ENCODE data around the gene HEXA.

HEXA gene

DNA sequence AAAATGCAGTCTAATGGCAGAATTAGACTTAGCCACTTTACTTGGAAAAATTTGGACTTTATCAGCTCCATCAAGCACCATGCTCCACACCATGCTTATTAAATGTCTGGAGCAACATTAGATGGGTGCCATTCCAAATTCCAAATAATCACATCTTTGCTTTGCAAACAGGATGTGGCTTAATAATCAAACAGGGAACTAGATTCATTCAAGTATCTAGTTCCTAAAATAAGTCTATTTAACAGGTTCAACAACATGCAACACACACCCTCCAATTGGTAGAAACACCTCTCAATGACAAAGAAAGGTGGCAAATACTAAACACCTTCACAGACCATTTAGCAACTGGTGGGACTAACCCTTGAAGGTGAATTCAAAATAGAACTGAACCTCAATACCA lies 3.5 kb downstream of the HEXA start:
- no peak for DNase-seq

DNA sequence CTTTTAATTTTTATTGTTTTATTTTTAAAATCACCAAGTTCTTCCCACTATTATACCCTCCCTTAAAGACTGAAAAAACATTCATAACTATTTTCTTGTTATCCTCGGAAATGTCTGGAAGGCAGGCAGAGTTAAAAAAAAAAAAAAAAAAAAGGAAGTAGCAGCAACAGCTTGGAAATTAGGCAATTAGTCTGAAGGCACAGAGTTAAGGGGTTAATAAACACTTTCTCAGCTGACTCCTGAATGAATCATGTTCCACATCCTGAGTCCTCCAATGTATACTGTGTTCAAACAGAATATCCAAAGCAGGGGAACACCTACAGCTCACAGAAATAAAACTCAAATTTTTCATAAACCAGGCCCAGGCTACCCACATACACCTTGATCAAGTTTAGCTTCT lies 5.8 kb downstream of the HEXA start:
- no peak for DNase-seq

- peak; percentile 46 for DNase-seq
Measured at GRCh38 chr15:72368899-72369298, 6.9 kb downstream of the HEXA start.

- DNase-seq = no peak
Measured at GRCh38 chr15:72368325-72368724, 7.5 kb downstream of the HEXA start.

GRCh38 chr15:72365844-72366243 lies 10.0 kb downstream of the HEXA start:
- peak; percentile 37 for DNase-seq

DNA sequence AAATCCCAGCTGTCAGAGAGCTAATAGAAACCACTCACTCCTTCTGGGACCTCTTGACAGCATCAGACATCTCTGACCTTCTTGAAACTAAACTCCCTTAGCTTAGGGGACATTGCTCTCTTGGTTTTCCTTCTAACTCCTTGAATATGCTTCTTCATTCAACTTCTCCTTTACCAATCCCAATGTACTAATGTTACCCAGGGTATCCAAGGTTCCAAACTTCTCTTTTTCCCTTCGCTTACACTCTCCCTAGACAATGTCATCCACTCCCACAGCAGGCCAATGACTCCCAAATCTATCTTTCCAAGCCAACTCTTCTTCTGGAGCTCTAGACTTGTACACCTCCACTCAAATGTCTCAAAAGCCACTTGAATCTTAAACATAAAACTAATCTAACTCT lies 14.6 kb downstream of the HEXA start:
- DNase-seq = no peak

- DNase-seq = no peak
Measured at GRCh38 chr15:72358650-72359171, 17.1 kb downstream of the HEXA start.

- no peak for DNase-seq
Measured at GRCh38 chr15:72358121-72358520, 17.7 kb downstream of the HEXA start.

DNA sequence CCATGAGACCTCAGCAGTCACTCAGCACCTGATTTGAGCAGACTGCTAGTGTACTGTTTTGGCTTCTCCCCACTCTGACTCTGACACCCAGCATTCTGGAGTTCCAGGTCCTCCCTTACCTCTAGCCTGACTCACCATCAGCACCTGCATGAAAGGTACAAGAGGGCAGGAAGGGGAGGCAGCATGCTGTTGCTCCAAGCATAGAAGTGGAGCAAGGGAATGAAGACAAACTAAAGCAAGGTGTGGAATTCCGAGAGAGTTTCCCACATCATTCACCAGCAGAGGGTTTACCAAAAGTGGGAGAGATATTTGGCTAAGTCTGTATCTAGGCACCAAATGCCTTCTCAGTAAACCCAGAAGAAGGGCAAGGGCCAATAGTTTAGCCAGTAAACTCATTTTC lies 21.3 kb downstream of the HEXA start:
- DNase-seq = no peak

DNA sequence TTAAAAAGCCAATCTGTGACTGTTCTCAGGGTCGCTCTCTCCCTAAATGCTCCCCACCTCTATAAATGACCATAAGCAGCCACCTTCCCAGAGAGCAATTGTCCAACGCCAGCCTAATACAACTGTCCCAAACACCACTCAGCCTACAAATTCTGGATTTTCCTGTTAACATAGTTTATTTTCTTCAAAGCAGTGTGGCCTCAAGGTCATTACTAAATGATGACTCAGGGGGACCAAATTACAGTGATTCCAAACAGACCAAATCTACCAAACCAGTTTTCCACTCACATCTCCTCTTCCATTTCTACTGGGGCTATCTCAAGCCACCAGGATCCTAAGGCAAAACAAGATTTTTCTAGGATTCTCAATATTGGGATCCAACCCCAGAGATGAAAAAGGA lies 22.5 kb downstream of the HEXA start:
- DNase-seq = no peak

DNA sequence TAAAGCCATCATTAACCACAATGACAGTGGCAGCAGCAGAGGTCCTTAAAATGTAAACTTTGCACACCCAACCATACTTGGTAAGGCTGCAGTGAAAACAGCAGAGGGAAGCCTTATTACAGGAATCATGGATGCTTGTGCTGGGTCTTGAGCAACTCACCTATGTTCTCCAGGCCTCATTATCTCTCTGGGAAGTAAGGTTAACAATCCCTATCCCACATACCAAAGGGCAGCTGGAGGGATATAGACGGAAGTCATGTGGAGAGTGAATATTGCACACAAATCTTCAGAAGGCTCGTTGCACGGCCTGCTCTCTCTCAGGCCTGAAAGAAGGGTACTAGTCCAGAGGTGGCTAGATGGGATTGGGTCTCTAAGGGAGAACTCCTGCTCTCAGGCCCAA lies 30.0 kb downstream of the HEXA start:
- no peak for DNase-seq

DNA sequence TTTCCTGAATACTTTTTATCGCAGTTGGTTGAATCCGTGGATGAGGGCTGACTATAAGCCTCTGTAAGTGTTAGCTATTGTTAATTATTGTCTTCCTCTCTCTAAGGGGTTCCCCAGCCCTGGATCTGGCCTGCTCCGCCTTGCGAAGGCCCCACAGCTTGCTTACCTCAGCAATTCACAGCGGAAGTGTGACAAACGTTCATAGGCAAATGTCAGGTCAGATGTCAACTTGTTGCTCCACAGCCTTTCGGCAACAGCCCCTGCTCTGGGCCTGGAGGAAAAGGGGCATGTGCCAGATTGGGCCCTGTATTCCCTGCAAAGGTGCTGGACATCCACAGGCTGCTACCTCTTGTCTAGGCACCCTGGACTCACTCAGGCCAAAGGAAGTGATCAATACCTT lies 30.5 kb downstream of the HEXA start:
- no peak for DNase-seq

- no peak for DNase-seq
Measured at GRCh38 chr15:72344602-72345001, 31.2 kb downstream of the HEXA start.

DNA sequence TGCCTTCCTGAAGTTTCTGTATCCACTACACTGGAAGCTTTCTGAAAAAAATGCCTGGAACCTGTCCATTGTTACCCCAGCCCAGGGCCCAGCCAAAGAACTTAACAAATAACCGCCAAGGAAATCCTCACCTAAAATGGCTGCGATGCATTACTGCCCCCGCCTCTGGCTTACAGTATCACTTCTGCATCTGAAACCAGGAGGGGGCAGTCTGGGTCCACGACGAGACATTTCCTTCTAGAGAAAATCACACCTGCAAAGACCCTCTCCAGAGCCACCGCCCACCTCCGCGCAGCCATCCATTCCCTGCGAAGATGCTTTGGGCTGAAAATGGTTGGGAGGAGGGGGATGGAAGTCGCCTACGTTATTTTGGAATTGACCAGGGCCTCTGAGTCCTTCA lies 33.4 kb downstream of the HEXA start:
- peak; percentile 48 for DNase-seq

DNA sequence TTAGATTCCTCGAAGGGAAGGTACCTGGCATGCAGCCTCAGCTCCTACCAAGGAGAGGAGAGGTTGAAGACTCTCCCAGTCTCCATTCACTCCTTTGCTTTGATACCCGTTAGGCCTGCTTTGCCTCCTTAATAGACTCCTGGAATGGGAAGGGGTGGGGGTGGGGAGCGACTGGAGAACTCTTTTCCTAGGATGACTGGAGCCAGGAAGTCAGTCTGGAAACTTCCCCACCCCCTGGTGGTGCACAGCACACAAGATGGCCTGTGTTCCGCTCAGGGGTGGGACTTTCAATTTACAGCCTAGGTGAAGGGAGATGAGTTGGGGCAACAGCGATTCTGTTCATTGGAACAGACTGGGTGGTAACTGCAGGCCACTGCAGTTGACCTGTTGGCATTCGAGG lies 34.5 kb downstream of the HEXA start:
- DNase-seq = no peak

DNA sequence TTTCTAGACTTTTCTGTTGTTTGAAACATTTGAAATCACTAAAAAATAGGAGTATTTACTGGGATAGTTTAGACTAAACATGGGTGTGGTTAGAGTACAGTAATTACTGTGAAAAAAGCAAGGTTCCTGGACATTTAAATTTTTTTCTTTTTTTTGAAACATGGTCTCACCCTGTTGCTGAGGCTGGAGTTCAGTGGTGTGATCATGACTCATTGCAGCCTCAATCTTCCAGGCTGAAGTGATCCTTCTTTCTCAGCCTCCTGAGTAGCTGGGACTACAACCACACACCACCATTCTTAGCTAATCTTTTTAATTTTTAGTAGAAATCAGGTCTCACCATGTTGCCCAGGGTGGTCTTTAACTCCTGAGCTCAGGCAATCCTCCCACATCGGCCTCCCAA lies 35.4 kb downstream of the HEXA start:
- DNase-seq = no peak

GRCh38 chr15:72339777-72340177 lies 36.0 kb downstream of the HEXA start:
- peak; percentile 52 for DNase-seq

GRCh38 chr15:72338617-72339321 lies 37.0 kb downstream of the HEXA start:
- DNase-seq = no peak

GRCh38 chr15:72338148-72338547 lies 37.7 kb downstream of the HEXA start:
- DNase-seq = no peak

DNA sequence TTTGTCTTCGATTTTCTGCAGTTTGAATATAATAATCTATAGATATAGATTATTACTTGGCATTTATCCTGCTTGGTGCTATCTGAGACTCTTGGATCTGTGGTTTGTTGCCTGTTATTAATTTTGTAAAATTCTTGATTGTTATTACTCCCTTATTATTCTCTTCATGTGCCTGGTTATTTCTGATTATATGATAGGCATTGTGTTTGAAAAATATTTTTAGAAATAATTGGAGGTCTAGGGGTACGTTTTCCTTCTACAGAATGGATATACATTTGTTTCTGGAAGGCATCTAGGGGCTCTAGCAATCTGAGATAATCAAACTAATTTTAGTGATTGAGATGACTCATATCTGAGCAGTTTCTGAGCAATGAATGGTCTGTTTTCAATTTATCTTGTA lies 41.0 kb downstream of the HEXA start:
- no peak for DNase-seq

- DNase-seq = no peak
Measured at GRCh38 chr15:72331021-72331420, 44.8 kb downstream of the HEXA start.

DNA sequence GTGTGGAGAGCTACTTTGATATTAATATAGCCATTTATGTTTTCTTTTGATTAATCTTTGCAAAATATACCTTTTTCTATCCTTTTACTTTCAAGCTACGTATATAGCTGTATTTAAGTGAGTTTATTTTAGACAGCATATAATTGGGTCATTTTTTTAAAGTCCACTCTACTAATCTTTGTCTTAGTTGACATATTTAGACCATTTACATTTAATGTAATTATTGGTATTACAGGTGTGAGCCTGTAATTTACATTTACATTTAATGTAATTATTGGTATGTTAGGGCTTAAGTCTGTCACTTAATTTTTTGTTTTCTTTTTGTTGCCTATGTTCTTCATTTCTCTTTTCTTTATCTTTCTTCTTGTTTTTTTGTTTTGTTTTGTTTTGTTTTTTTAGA lies 52.1 kb downstream of the HEXA start:
- no peak for DNase-seq

DNA sequence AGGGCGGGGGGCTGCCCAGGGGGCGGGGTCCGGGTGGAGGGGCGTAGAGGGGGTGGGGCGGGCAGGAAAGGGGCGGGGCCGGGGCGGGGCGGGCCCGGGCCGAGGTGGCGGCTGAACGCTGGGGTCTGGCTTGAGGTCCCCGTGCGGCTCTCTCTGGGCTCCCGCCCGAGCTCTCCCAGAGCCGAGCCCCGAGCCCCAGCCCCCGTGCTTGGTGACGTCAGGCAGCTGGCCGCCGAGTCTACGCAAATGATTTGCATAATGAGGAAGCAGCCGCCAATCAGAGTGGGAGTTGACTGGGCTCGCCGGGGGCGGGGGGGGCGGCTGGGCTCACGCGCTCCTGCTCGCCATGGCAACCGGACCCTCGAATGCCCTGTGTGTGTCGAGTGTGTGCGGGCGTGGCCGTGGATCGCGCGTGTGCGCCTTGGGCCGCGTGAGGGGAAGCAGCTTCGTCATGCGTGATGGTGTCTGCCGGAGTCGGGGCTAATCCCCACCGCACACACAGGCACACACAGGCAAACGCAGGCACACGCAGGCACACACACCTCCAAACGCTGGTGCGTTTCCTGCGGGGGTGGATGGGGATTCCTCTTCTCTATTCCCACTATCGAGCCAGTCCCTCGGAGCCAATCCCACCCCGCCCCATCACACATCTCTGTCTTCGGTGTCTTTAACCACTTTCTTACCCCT lies 55.7 kb downstream of the HEXA start, which contains the start of gene CELF6:
Gene CELF6 (minus strand): TSS at position 173 of the 687 bp plus-strand sequence. CDS start 283 bp downstream, outside the sequence.
- DNase-seq = peak; percentile 89

DNA sequence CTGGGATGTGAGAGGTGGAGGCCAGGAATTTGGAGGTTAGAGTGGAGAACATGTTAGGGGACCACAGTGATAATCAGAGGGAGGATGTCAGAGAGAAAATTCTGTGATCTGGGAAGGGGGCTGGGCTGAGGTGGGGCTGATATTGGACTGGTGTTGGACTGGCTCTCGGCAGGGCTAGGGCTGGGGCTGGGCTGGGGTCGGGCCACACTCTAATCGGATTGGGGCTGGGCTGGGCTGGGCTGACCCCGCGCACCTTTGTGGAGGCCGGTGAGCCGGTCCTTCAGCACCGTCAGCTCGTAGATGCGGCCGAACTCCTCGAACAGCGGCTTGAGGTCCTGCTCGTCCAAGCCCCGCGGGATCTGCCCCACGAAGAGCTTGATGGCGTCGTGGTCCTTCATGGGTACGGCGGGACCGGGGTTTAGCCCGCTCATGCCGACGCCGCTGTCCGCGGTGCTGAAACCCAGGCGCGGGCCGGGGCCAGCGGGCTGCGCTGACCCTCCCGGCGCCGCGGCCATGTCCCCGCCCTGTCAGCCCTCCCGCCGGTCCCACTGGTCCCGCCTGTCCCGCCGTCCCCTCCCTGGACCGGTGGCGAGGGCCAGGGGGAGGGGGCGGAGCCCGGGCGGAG lies 56.3 kb downstream of the HEXA start:
- peak; percentile 73 for DNase-seq
